Measurements from ENCODE around the gene PDE4D. TPM values are rescaled to one million over a fixed set of nuclear protein-coding genes. Genes with fewer than 3 reads are reported as not detected.

Gene PDE4D
- total and polyA plus RNA-seq, 2 experiments from 2014 or later = 4.3 to 9.7 TPM

DNA sequence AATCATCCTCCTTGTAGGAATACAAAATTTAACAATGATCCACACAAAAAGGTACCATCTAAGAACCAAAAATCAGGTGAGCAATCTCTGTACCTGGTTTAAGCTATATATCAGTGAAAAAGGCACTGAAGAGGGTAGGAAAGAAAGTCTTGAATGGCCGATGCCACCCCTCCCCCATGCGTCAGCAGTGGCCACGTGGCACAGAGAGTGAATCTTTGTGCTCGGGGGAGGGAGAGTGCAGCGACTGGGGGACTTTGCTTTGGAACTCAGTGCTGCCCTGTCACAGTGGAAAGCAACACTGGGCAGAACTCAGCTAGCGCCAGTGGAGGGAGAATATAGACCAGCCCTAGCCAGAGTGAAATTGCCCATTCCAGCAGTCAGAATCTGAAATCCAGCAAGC lies 28.3 kb upstream of the PDE4D start:
- no peak for TF ChIP-seq EZH2phosphoT487 (IDR thresholded peaks at IDR 0.05; ENCODE audit: insufficient read depth, low read depth)
- TF ChIP-seq EZH2 (IDR thresholded peaks at IDR 0.05; ENCODE audit: insufficient read depth, poor library complexity, severe bottlenecking) = no peak
- Histone ChIP-seq H3K27me3 (replicated peaks; ENCODE audit: insufficient read depth) (no peaks in the 10 kb centered on the region), H2AFZ (no peak overlapping the region), H3K9me3 (ENCODE audit: low read depth) (no peaks in the 10 kb centered on the region), H3F3A (ENCODE audit: insufficient read depth) (no peaks in the 10 kb centered on the region), H4K20me1 (ENCODE audit: insufficient read depth) (no peaks in the 10 kb centered on the region), H3K4me3 (no peak overlapping the region), H3K4me1 (ENCODE audit: insufficient read depth) (no peaks in the 10 kb centered on the region), H3K4me2 (ENCODE audit: unreplicated experiment) (no peak overlapping the region), H3K79me2 (ENCODE audit: insufficient read depth) (no peaks in the 10 kb centered on the region), H3K9me2 (ENCODE audit: insufficient read depth) (no peaks in the 10 kb centered on the region), H3K27ac (no peak overlapping the region), H3K9ac (no peak overlapping the region), H3K36me3 (ENCODE audit: low read depth) (no peaks in the 10 kb centered on the region)
- 45 to 47% methylated on average over 6 of the region's 6 CpGs for WGBS, 2 experiments (ENCODE audit: low coverage in 1 of 2, low lambda C conversion rate in 2 of 2, missing lambda C conversion rate in 2 of 2)
- no peak for DNase-seq
- in situ Hi-C loops (cut with MboI) = no loop called here

DNA sequence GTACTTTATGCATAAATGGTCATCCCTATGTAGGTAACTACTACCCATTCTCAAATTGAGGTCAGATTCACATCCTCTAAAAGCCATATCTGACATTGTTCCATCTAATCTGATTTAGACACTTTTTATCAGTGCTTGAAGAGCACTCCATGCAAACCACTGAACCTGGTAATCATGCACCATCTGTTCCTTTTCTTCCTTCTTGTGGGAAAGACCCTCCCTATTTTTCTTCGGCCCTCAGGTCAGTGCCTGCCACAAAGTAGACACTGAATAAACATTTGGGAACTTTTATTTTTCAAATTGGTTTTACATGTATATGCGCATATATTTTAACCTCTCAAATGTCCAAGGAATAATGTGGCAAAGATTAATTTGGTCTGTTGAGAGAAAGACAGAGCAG lies 26.0 kb upstream of the PDE4D start:
- Histone ChIP-seq H3K27ac (no peak overlapping the region), H3K27me3 (replicated peaks; ENCODE audit: insufficient read depth) (no peaks in the 10 kb centered on the region), H3F3A (ENCODE audit: insufficient read depth) (no peaks in the 10 kb centered on the region), H3K4me1 (ENCODE audit: insufficient read depth) (no peaks in the 10 kb centered on the region), H3K4me3 (no peak overlapping the region), H3K9me3 (ENCODE audit: low read depth) (no peaks in the 10 kb centered on the region), H3K79me2 (ENCODE audit: insufficient read depth) (no peaks in the 10 kb centered on the region), H3K9me2 (ENCODE audit: insufficient read depth) (no peaks in the 10 kb centered on the region), H3K9ac (no peak overlapping the region), H3K36me3 (ENCODE audit: low read depth) (no peaks in the 10 kb centered on the region), H2AFZ (no peak overlapping the region), H3K4me2 (ENCODE audit: unreplicated experiment) (no peak overlapping the region), H4K20me1 (ENCODE audit: insufficient read depth) (no peaks in the 10 kb centered on the region)
- no peak for TF ChIP-seq EZH2phosphoT487 (IDR thresholded peaks at IDR 0.05; ENCODE audit: insufficient read depth, low read depth)
- TF ChIP-seq EZH2 (IDR thresholded peaks at IDR 0.05; ENCODE audit: insufficient read depth, poor library complexity, severe bottlenecking) = no peak
- in situ Hi-C loops (cut with MboI) = no loop called here
- no peak for DNase-seq
- WGBS, 2 experiments (ENCODE audit: low coverage in 1 of 2, low lambda C conversion rate in 2 of 2, missing lambda C conversion rate in 2 of 2) = 44 to 58% methylated on average over 2 of the region's 2 CpGs

DNA sequence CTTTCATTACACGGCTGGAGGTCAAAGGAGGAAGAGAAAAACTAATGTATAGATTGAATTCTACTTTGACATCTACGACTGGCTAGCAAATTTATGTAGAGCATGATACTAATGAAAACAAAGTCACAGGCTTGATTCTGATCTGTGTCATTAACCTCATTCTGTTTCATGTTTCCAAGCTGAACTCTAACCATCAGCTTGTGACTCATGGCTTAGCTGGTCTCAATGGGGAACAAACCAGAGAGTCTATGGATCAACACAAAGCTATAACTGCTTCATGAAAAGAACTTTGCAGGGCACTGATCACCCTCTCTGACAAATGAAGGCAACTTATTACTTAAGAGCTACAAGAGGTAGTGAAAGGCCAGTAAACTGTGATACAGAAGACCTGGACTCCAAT lies 23.6 kb upstream of the PDE4D start:
- Histone ChIP-seq H3K4me3 (no peak overlapping the region), H3K4me2 (ENCODE audit: unreplicated experiment) (no peak overlapping the region), H2AFZ (no peak overlapping the region), H4K20me1 (ENCODE audit: insufficient read depth) (no peaks in the 10 kb centered on the region), H3K9me3 (ENCODE audit: low read depth) (no peaks in the 10 kb centered on the region), H3K27ac (no peak overlapping the region), H3K9me2 (ENCODE audit: insufficient read depth) (no peaks in the 10 kb centered on the region), H3K27me3 (replicated peaks; ENCODE audit: insufficient read depth) (no peaks in the 10 kb centered on the region), H3F3A (ENCODE audit: insufficient read depth) (no peaks in the 10 kb centered on the region), H3K4me1 (ENCODE audit: insufficient read depth) (no peaks in the 10 kb centered on the region), H3K79me2 (ENCODE audit: insufficient read depth) (no peaks in the 10 kb centered on the region), H3K36me3 (ENCODE audit: low read depth) (no peaks in the 10 kb centered on the region), H3K9ac (no peak overlapping the region)
- DNase-seq = no peak
- WGBS, 2 experiments (ENCODE audit: low coverage in 1 of 2, low lambda C conversion rate in 2 of 2, missing lambda C conversion rate in 2 of 2) = 42 to 43% methylated on average over 2 of the region's 2 CpGs
- in situ Hi-C loops (cut with MboI) = no loop called here
- no peak for TF ChIP-seq EZH2 (IDR thresholded peaks at IDR 0.05; ENCODE audit: insufficient read depth, poor library complexity, severe bottlenecking)
- no peak for TF ChIP-seq EZH2phosphoT487 (IDR thresholded peaks at IDR 0.05; ENCODE audit: insufficient read depth, low read depth)

DNA sequence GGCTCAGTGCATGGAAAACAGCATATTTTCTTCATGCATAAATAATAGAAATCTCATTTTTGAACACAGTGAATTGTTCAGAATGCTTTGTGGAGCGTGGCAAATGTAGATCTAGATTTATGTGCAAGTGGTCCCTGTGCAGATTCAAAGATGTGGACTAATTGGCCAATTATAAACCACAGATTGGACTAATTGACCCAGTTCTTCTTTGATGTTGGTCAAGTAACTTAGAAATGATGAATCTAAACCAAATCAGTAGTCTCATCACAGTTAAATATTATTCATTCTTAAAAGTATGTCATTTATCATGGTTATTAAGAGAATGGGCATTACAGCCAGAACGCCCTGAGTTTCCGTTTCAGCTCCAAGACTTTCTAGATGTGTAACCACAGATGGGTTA lies 11.7 kb upstream of the PDE4D start:
- Histone ChIP-seq H3K9me2 (ENCODE audit: insufficient read depth) (no peaks in the 10 kb centered on the region), H3K4me2 (ENCODE audit: unreplicated experiment) (no peak overlapping the region), H3K27ac (no peak overlapping the region), H3K9ac (no peak overlapping the region), H4K20me1 (ENCODE audit: insufficient read depth) (no peaks in the 10 kb centered on the region), H3K27me3 (replicated peaks; ENCODE audit: insufficient read depth) (peaks cover 14% of the 10 kb centered on the region), H3K4me3 (no peak overlapping the region), H3K79me2 (ENCODE audit: insufficient read depth) (no peaks in the 10 kb centered on the region), H3K9me3 (ENCODE audit: low read depth) (no peaks in the 10 kb centered on the region), H3K36me3 (ENCODE audit: low read depth) (no peaks in the 10 kb centered on the region), H2AFZ (no peak overlapping the region), H3K4me1 (ENCODE audit: insufficient read depth) (no peaks in the 10 kb centered on the region), H3F3A (ENCODE audit: insufficient read depth) (no peaks in the 10 kb centered on the region)
- TF ChIP-seq EZH2phosphoT487 (IDR thresholded peaks at IDR 0.05; ENCODE audit: insufficient read depth, low read depth) = no peak
- no peak for TF ChIP-seq EZH2 (IDR thresholded peaks at IDR 0.05; ENCODE audit: insufficient read depth, poor library complexity, severe bottlenecking)
- DNase-seq = no peak
- 3 to 6% methylated on average over 3 of the region's 3 CpGs for WGBS, 2 experiments (ENCODE audit: low coverage in 1 of 2, low lambda C conversion rate in 2 of 2, missing lambda C conversion rate in 2 of 2)
- in situ Hi-C loops (cut with MboI) = no loop called here

DNA sequence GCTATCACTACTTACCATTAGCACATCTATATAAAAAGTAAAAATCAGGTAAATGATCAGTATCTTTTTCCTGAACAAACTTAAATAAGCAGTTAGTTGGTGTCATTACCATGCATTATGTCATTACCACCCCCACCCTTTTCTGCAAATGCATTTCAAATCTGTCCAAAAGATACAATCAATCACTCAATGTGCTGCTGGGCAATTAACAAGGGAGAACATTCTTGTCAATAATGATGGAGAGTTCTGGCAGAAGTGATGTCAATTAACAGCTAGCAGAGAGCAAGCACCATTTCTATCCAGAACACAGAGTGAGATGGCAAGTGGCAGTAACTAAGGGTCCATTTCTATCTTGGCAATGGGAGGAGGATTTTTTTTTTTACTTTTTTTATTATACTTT lies 3.5 kb upstream of the PDE4D start:
- Histone ChIP-seq H3K4me2 (ENCODE audit: unreplicated experiment) (no peak overlapping the region), H3K9ac (no peak overlapping the region), H3K4me1 (ENCODE audit: insufficient read depth) (no peaks in the 10 kb centered on the region), H3K27me3 (replicated peaks; ENCODE audit: insufficient read depth) (peaks cover 18% of the 10 kb centered on the region), H3K9me3 (ENCODE audit: low read depth) (no peaks in the 10 kb centered on the region), H3K79me2 (ENCODE audit: insufficient read depth) (no peaks in the 10 kb centered on the region), H3K4me3 (no peak overlapping the region), H3K36me3 (ENCODE audit: low read depth) (no peaks in the 10 kb centered on the region), H3F3A (ENCODE audit: insufficient read depth) (no peaks in the 10 kb centered on the region), H3K9me2 (ENCODE audit: insufficient read depth) (no peaks in the 10 kb centered on the region), H3K27ac (no peak overlapping the region), H2AFZ (no peak overlapping the region), H4K20me1 (ENCODE audit: insufficient read depth) (no peaks in the 10 kb centered on the region)
- TF ChIP-seq EZH2phosphoT487 (IDR thresholded peaks at IDR 0.05; ENCODE audit: insufficient read depth, low read depth) (no peak), EZH2 (IDR thresholded peaks at IDR 0.05; ENCODE audit: insufficient read depth, poor library complexity, severe bottlenecking) (no peak)
- in situ Hi-C loops (cut with MboI) = no loop called here
- no peak for DNase-seq

Measured in GM23248 (cell line).